Endothelial cell (in vitro differentiated cells): ENCODE data around the gene HADH. TPM values are rescaled to one million over a fixed set of nuclear protein-coding genes. Genes with fewer than 3 reads are reported as not detected.

Experiments used
- DNase-seq: peaks from one replicate; pipeline ENCODE4 v3.0.0; 2021; ENCODE audit warnings: low spot score
- H3K27ac Mint-ChIP-seq: one replicate; pipeline ENCODE4 v1.8.0; 2021; ENCODE audit warnings: mixed read lengths, inconsistent platforms; ENCODE audit not compliant: unreplicated experiment
- H3K27me3 Mint-ChIP-seq: one replicate; pipeline ENCODE4 v1.8.0; 2021; ENCODE audit warnings: mild to moderate bottlenecking, moderate library complexity, mixed read lengths, inconsistent platforms; ENCODE audit not compliant: unreplicated experiment
- H3K36me3 Mint-ChIP-seq: one replicate; pipeline ENCODE4 v1.8.0; 2021; ENCODE audit warnings: mild to moderate bottlenecking, low read depth, mixed read lengths, inconsistent platforms; ENCODE audit not compliant: unreplicated experiment
- H3K4me1 Mint-ChIP-seq: one replicate; pipeline ENCODE4 v1.8.0; 2021; ENCODE audit warnings: mild to moderate bottlenecking, mixed read lengths, inconsistent platforms; ENCODE audit not compliant: unreplicated experiment
- H3K4me3 Mint-ChIP-seq: one replicate; pipeline ENCODE4 v1.8.0; 2021; ENCODE audit warnings: mild to moderate bottlenecking, mixed read lengths, inconsistent platforms; ENCODE audit not compliant: unreplicated experiment
- H3K9me3 Mint-ChIP-seq: one replicate; pipeline ENCODE4 v1.8.0; 2021; ENCODE audit warnings: mixed read lengths, inconsistent platforms; ENCODE audit not compliant: unreplicated experiment
- CTCF ChIP-seq: fragments of 200-600 bp; sonication (generic); IDR thresholded peaks from one replicate; pipeline ENCODE4 v1.5.0; 2021; ENCODE audit warnings: antibody characterized with exemption; ENCODE audit not compliant: unreplicated experiment
- total RNA-seq: library from RNA; stranded (reverse); fragmentation: NEBNext Ultra II Directional; extraction: Animal tissue kit (Norgen Biotek cat#: 25700); gene quantifications from one replicate; pipeline ENCODE4 v1.2.1, GENCODE V29; 2021; ENCODE audit not compliant: unreplicated experiment

HADH gene
- total RNA-seq, 1 donor from 2014 or later: 26.6 TPM

GRCh38 chr4:108078024-108078733, 88.5 kb downstream of the HADH start:
- Mint-ChIP-seq H3K9me3 (no peaks in the 10 kb centered on the region), H3K4me1 (no peaks in the 10 kb centered on the region), H3K27ac (no peak overlapping the region), H3K27me3 (no peaks in the 10 kb centered on the region), H3K4me3 (no peak overlapping the region), H3K36me3 (peaks cover 4% of the 10 kb centered on the region)
- no peak for DNase-seq
- TF ChIP-seq CTCF: no peak

- no peak for DNase-seq
- Mint-ChIP-seq H3K4me1 (no peaks in the 10 kb centered on the region), H3K27me3 (no peaks in the 10 kb centered on the region), H3K4me3 (no peak overlapping the region), H3K27ac (no peak overlapping the region), H3K9me3 (no peaks in the 10 kb centered on the region), H3K36me3 (peaks cover 4% of the 10 kb centered on the region)
- no peak for TF ChIP-seq CTCF
Measured at GRCh38 chr4:108080747-108081146, 91.1 kb downstream of the HADH start.

- Mint-ChIP-seq H3K9me3 (no peaks in the 10 kb centered on the region), H3K27ac (no peak overlapping the region), H3K27me3 (no peaks in the 10 kb centered on the region), H3K4me1 (no peaks in the 10 kb centered on the region), H3K36me3 (peaks cover 4% of the 10 kb centered on the region), H3K4me3 (no peak overlapping the region)
- TF ChIP-seq CTCF: no peak
- no peak for DNase-seq
Measured at GRCh38 chr4:108081256-108081655, 91.6 kb downstream of the HADH start.

Other genes starting within 250 kb of the HADH start
- gene SGMS2, start 165.0 kb upstream of the HADH start, total RNA-seq: 0.26 TPM
- 3.1 TPM for gene CYP2U1, start 58.3 kb upstream of the HADH start, total RNA-seq
- 15.9 TPM for gene LEF1, start 179.0 kb downstream of the HADH start, total RNA-seq